Medulla oblongata (tissue), 1 donor: ENCODE results near the gene CCDC27.

Experiments
- DNase-seq: peaks from one replicate; pipeline ENCODE4 v3.0.0-alpha.2; 2015; ENCODE audit errors: extremely low spot score

Gene CCDC27

DNA sequence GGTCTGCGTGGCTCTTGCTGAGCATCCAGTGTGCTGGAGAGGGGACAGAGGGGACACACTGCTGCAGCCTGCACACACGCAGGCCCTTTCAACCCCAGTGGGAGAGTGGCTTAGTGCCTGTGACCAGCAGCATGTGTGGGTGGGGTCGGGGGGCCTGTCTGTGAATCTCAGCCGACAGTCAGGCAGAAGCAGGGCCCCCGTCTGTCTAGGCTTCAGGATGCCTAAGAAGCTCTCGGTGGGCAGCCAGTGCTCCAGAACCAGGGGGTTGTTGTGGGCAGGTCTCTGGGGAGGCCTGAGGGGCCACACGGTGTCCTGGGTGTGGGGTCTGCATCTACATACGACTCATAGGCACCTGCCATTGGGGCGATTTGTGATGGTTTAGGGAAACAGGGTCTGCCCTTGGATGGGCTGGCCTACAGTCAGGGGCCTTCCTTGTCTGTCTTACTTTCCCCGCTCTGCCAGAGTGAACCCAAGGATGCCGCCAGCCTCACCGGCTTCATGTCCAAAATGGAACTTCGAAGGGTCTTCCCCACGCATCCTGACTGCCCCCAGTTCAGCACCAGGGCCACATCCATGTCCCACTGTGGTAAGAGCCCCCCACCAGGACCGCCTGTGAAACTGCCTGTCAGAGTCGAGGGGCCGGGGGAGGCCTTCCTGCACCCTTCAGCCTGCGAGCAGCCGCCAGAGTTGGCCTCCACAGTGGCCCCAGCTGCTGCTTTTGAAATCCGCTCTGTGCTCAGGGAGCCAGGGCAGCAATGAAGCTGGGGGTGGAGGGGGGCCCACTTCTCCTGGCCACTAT is 1.6 kb downstream of the CCDC27 start:
- DNase-seq, result no peak

DNA sequence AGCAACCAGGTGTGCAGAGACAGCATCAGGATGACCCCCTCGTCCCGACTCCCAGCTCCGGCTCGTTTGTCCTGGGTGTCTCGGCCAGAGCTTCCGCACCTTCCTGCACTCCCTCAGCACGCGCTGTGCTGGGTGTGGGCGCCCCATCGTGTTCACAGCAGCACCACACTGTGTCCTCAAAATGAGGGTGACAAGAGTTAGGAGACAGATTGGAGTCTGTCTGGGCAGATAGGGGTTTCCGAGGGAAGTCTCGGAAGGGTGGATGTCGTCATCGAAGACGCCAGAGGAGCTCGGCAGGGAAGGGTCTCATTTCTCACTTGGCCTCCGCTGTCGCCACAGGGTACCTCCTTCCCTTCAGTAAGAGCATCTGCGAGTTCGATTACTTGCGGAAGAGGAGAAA is 4.1 kb downstream of the CCDC27 start:
- no peak for DNase-seq

DNA sequence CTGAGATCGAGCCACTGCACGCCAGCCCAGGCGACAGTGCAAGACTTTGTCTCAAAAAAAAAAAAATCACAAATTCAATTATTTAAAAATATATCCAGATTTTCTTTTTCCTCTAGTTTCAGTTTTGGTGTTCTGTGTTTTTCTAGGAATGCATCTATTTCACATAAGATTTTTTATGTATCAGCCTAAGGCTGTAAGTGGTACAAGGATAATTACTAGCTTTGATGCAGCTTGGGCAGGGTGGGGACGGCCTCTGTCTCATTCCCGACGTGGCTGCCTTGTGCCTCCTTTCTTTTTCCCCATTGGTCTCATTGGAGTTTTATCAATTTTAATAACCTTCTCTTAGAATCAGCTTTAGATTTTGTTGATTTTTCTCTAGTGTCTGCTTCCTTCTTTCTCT is 6.9 kb downstream of the CCDC27 start:
- DNase-seq, result no peak

- DNase-seq, result no peak
Measured at GRCh38 chr1:3759796-3760195, 7.5 kb downstream of the CCDC27 start.

GRCh38 chr1:3761296-3762010 is 9.2 kb downstream of the CCDC27 start:
- DNase-seq, result no peak

- no peak for DNase-seq
Measured at GRCh38 chr1:3762151-3762872, 10.1 kb downstream of the CCDC27 start.

DNA sequence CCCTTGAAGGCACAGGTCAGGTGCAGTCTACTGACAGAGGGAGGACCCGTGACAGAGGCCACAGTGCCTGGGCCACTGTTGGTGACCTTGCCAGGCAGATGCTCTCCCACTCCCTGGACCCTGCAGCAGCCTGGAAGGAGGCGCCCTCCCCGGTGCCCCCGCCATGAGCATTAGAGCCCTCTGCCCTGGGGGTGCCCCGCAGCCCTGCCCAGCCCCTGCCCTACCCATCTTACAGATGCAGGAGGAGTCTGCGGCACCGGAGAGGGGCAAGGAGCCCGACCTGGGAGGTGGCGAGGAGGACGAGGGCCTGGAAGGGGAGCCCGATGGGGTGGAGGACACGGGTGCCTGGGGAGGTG is 10.6 kb downstream of the CCDC27 start:
- no peak for DNase-seq

DNA sequence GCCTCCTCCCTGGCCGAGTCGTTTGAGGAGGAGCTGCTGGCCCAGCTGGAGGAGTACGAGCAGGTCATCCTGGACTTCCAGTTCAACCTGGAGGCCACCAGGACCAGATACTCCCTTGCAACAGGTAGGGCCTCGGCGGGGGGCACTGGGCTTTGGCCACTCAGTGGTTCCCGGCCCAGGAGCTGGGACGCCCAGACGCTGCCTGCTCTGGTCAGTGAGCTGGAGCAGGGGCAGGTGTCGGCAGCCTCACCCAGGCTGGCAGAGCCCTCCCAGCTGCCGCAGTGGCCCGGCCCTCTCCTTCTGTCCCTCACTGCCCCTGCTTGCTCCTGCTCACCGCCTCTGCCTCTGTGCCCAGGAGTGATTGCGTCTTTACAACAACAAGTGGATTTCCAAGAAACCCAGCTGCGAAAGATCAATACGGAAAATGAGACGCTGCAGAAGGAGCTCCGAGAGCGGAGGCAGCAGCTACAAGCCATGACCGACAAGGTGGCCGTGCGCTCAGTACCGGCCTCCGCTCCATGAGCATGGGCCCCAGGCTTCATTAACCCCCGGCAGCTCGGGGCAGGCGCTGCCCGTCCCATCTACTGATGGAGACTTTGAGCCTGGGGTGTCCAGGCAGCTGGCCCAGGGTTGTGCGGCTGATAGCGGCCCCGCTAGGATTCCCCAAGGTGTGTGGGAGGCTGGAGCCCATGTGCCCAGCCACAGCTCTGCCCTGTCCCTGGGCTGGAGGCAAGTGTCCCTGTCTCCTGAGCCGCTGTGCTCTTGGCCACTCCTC is 11.3 kb downstream of the CCDC27 start:
- DNase-seq, result no peak

DNA sequence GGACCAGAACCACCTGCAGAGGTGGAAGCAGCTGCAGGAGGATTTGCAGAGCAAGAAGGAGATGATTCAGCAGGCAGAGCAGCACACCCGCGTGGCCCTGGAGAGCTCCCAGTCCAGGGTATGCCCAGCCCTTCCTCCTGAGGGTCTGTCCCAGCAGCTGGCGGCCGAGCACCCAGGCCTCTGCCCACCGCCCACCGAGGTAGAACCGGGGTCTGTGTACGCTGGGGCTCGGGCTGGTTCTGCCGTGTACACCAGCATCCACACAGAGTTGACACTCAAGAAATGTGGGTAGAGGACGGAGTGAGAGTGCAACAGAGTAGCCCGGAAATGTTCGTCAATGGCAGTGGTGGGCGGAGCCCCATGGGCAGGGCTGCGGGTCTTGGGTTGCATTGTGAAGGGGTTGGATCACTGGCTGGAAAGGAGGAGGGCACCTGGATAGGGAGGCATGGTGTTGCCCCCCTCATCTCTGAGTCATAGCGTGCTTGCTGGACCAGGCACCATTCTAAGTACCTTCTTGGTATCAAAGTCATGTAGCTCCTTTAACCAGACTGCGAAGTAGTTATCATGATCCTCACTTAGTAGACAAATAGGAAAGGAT is 15.2 kb downstream of the CCDC27 start:
- no peak for DNase-seq

GRCh38 chr1:3768811-3769390 is 16.7 kb downstream of the CCDC27 start:
- no peak for DNase-seq

- no peak for DNase-seq
Measured at GRCh38 chr1:3770047-3770765, 18.0 kb downstream of the CCDC27 start.

- no peak for DNase-seq
Measured at GRCh38 chr1:3771108-3772026, 19.1 kb downstream of the CCDC27 start.

DNA sequence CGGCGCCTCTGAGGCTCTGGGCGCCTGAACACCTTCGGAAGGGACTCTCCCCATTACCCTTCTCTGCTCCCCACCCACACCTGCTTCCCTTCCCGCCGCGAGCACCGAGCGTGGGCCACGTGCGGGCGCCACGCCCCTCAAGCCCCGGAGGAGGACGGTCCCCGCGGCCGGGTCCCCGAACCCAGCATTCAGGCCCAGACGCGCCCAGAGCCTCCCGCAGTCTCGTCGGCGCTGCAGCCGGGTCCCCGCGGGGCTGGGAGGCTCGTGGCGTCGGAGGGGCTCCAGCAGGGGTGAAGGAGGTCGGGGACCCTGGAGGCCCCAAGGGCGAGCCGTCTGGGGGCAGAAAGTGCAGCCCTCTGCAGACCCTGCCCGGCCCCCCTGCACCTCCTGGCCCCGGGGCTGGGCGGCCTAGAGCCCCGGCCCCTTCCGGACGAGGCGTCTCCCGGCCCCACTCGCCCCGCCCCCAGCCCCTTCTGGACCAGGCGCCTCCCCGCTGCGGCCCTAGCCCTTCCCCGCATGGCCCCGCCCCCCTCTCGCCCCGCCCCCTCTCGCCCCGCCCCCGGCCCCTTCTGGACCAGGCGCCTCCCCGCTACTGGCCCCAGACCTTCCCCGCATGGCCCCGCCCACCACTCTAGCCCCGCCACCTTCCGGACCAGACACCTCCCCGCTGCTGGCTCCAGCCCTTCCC is 19.9 kb downstream of the CCDC27 start:
- peak; percentile 74 for DNase-seq

DNA sequence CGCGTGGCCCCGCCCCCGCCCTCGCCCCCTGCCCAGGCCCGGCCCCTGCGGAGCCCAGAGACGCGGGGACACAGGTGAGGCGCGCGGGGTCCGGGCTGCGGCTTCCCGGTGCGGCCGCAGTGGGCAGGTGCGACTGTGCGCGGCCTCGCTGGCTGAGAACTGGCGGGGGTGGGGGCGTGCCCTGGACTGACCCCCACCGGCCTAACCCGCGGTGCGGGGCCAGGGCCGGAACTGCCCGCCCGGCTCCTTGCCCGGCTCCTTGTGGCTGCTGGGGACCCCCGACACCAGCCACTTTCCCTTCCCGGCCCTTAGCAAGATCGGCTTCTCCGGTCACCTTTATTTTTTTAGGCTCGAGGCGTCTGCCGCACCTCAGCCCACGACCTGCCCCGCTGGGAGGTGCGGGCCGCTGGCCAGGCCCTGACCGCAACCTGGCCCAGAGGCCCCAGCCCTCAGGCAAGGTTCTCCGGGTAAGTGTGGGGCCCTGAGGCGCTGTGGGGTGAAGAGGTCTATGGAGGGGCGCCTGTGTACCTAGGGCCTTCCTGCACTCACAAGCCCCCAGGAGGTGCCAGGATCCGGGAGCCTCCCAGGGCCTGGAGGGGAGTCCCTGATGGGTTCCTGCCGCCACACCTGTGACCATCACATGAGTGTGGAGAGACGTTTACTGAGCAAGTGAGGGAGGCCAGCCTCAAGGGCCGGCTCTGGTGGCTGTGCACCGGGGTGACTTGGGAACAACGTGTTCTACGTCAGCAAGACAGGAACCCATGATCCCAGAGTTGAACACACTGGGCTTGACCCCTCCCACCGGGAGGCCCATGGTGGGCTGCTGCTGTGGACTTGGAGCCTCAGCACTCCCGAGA is 20.7 kb downstream of the CCDC27 start, which contains the start of gene SMIM1:
SMIM1 (plus strand) TSS at position 35 of the 857 bp plus-strand sequence. CDS start 2,625 bp downstream, outside the sequence.
- DNase-seq, result peak; percentile 24

DNA sequence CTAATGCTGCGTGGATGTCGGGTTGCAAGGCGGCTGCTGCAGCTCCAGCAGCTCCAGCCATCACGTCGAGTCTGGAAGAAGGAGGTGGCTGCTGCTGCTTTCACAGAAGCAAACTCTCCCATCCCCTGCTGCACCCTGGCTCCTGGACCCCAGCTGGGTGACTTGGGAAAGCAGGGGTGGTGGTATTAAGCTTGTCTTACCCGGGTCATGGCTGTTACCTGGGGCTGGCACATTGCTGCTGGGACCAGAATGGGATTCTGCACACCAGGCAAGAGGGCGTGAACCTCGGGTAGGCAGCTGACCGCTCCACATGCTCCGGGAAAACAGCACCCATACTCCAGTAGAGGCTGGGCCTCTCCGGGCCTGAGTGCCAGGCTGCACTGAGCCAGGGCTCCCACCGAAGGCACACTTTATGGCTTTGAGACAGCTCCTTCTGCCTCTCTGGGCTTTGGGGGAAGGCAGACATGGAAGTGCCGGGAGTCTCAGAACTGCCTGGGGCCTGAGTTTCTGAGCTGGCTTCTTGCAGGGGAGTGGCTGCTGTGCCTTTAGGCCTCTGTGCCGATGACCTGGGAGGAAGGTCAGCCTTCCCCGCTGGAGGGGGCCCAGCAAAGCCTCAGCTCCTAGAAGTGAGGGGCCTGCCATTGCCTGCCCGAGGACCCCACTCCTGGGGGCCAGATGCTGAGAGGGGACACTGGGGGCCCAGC is 21.5 kb downstream of the CCDC27 start:
- peak; percentile 15 for DNase-seq

- peak; percentile 41 for DNase-seq
Measured at GRCh38 chr1:3774276-3774945, 22.2 kb downstream of the CCDC27 start.
